ENCODE data around the gene KIAA0232. TPM values are rescaled to one million over a fixed set of nuclear protein-coding genes. Genes with fewer than 3 reads are reported as not detected.

Gene KIAA0232
- total and polyA plus RNA-seq, 9 of the 15 experiments (the other 6 are each of a cell fraction or from before 2014, with no cell fraction given): 3.5 to 17.4 (median 13.0) TPM

DNA sequence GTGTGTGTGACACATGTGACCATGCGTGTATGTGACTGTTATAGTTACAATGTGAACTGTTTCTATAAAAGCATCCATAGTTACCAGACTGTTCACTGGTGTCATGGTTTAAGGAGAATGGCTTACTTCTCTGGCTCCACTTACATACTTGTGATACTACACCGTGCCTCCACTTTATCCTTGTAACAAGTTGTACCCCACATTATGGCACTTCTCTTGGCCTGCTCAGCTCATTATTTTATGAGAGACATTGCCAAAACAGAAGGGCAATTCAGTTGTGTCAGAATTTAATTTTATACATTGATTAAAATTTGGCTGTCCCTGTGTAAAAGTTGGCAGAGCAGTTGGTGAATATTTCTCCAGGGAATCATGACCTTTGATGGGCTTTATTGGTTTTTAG is 64.7 kb downstream of the KIAA0232 start:
- Histone ChIP-seq H3K79me2 (ENCODE audit: control insufficient read depth, insufficient read depth, low read length) (peaks cover 44% of the 10 kb centered on the region), H3K4me2 (ENCODE audit: insufficient read depth, low read length) (no peak overlapping the region), H3K9ac (ENCODE audit: insufficient read depth in 1 of 2, low read depth in 2 of 2, low read length in 2 of 2) (no peak overlapping the region), H3K4me3 (no peak overlapping the region), H3K36me3 (ENCODE audit: control insufficient read depth, insufficient read depth, low read length) (peaks cover 69% of the 10 kb centered on the region), H4K20me1 (replicated peaks; ENCODE audit: control insufficient read depth, insufficient read depth, low read length) (no peaks in the 10 kb centered on the region), H3K9me1 (ENCODE audit: control insufficient read depth, insufficient read depth, low read length) (peaks cover 4% of the 10 kb centered on the region), H3K4me1 (replicated peaks in 1 of 2; ENCODE audit: control insufficient read depth in 2 of 2, insufficient read depth in 2 of 2, low read length in 2 of 2) (peaks cover 0 to 7% of the 10 kb centered on the region in 2 experiments; a peak in 2 of 5 replicates), H3K27me3 (ENCODE audit: control insufficient read depth in 2 of 2, insufficient read depth in 2 of 2, low read length in 2 of 2) (no peaks in the 10 kb centered on the region), H3K27ac (ENCODE audit: extremely low read depth, low read depth, low read length) (no peak overlapping the region), H2AFZ (ENCODE audit: low read depth, low read length) (no peak overlapping the region), H3K9me3 (replicated peaks; ENCODE audit: control insufficient read depth, insufficient read depth, low read depth, low read length) (no peaks in the 10 kb centered on the region)
- intact Hi-C loops (cut with micrococcal nuclease): no loop called here
- no peak for FAIRE-seq
- WGBS (ENCODE audit: insufficient coverage, low coverage, missing lambda C conversion rate): 50% methylated on average over 2 of the region's 2 CpGs
- in situ Hi-C loops (cut with MboI): no loop called here
- POLR2A ChIA-PET: no interaction called here
- no peak for ATAC-seq
- no peak for DNase-seq (ENCODE audit: extremely low read depth in 1 of 4, low spot score in 3 of 4)
- TF ChIP-seq, protein P1, sequence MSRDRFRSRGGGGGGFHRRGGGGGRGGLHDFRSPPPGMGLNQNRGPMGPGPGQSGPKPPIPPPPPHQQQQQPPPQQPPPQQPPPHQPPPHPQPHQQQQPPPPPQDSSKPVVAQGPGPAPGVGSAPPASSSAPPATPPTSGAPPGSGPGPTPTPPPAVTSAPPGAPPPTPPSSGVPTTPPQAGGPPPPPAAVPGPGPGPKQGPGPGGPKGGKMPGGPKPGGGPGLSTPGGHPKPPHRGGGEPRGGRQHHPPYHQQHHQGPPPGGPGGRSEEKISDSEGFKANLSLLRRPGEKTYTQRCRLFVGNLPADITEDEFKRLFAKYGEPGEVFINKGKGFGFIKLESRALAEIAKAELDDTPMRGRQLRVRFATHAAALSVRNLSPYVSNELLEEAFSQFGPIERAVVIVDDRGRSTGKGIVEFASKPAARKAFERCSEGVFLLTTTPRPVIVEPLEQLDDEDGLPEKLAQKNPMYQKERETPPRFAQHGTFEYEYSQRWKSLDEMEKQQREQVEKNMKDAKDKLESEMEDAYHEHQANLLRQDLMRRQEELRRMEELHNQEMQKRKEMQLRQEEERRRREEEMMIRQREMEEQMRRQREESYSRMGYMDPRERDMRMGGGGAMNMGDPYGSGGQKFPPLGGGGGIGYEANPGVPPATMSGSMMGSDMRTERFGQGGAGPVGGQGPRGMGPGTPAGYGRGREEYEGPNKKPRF (IDR thresholded peaks at IDR 0.05; ENCODE audit: low read depth, low read length): no peak
- TF ChIP-seq ZNF699 (CRISPR knock-in tag; IDR thresholded peaks at IDR 0.05; ENCODE audit: insufficient replicate concordance) (no peak), SMC3 (conservative IDR thresholded peaks at IDR 0.05; ENCODE audit: insufficient read depth, low read depth, low read length) (no peak), BDP1 (IDR thresholded peaks at IDR 0.05; ENCODE audit: insufficient read depth, insufficient read length) (no peak), CC2D1A (IDR thresholded peaks at IDR 0.05) (no peak), ZNF561 (CRISPR knock-in tag; conservative IDR thresholded peaks at IDR 0.05) (no peak)
- no TSS peak for BruUV-seq (replicated peaks)
- CTCF ChIA-PET (ENCODE audit: low intra/inter-chr PET ratio): interaction anchor here (0.6 kb wide), 1 partner anchor 9 kb away, joined by 3 read pairs; no protein-coding TSS in a partner anchor

Data from K562 (cell line).